ENCODE results near the gene NUP98. TPM values are rescaled to one million over a fixed set of nuclear protein-coding genes. Genes with fewer than 3 reads are reported as not detected.

Gene NUP98
- total RNA-seq, 1 experiment from 2014 or later, result 97.9 TPM

GRCh38 chr11:3736816-3737215, 60.5 kb downstream of the NUP98 start:
- DNase-seq (ENCODE audit: low read depth), result no peak

DNA sequence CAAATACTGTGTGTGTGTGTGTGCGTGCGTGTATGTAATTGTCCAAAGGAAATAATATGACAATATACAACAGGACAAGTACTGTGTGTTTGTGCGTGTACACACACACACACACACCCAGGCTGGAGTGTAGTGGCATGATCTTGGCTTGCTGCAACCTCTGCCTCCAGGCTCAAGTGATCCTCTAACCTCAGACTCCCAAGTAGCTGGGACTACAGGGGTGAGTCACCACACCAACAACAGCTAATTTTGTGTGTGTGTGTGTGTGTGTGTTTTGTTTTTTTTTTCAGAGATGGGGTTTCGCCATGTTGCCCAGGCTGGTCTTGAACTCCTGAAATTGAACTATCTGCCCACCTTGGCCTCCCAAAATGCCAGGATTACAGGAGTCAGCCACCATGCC, 61.5 kb downstream of the NUP98 start:
- peak; percentile 55 for DNase-seq (ENCODE audit: low read depth)

DNA sequence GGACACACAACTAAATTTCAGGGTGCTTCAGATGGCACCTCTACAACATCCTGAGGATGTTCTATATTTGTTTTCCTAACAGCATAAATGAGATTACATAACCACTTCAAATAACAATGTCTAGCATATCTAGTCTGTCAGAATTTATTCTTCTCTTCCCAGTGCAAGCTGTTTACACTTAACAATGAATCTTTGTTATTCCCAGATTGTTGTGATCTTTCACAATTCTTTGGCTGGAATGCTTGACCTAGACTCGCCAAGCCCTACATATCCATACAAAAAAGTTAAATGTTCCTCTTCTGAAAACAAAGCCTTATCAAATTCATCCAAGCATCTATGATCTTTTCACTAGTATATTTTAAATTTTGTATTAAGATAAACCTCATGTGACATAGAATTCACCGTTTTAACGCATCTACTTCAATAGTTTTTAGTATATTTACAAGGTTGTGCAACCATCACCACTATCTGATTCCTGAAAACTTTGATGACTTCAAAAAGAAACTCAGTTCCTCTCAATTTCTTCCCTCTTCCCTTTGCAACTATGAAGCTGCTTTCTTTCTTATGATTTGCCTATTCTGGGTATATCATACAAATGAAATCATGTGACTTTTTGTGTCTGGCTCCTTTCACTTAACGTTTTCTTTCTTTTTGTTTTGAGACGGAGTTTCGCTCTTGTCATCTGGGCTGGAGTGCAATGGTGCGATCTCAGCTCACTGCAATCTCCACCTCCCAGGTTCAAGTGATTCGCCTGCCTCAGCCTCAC, 64.5 kb downstream of the NUP98 start:
- no peak for DNase-seq (ENCODE audit: low read depth)

GRCh38 chr11:3723014-3723708, 74.2 kb downstream of the NUP98 start:
- peak; percentile 94 for DNase-seq (ENCODE audit: low read depth)

GRCh38 chr11:3722100-3722499, 75.3 kb downstream of the NUP98 start:
- no peak for DNase-seq (ENCODE audit: low read depth)

- no peak for DNase-seq (ENCODE audit: low read depth)
Measured at GRCh38 chr11:3720997-3721396, 76.4 kb downstream of the NUP98 start.

DNA sequence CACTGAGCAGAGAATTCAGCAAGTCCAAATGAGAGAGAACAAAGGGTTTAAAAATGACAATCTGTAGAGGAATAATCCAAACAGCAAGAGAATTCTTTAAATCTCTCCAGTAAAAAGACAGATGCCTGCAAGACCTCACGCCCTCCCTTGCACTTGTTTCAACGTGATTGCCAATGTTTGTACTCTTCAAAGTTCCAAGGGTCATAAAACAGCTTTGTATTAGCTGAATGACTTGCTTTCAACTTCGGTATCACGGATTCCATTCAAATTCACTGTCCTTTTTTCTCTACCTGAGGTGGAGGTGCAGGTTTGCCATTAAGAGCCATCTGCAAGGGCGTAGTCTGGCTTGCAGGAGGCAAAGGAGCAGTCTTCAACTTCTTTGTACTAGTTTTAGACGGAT, 85.1 kb downstream of the NUP98 start:
- DNase-seq (ENCODE audit: low read depth), result no peak

- no peak for DNase-seq (ENCODE audit: low read depth)
Measured at GRCh38 chr11:3710485-3711259, 86.7 kb downstream of the NUP98 start.

DNA sequence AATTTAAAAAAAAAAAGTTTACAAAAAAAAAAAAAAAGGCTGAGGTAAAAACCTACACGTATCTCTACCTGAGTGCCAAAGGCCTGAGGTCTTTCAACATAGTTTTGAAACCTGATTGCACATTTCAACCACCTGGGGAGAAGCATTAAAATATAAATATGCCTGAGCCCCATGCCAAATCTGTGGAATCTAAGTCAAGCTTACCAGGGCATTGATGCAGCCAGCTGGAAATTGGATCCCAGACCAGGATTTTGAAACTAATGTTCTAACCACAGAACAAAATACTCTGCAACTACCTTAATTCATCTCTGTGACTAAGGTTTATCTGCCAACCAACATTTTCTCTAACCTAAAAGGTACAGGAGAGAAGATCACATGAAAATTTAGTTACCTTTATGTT, 87.4 kb downstream of the NUP98 start:
- DNase-seq (ENCODE audit: low read depth), result no peak

DNA sequence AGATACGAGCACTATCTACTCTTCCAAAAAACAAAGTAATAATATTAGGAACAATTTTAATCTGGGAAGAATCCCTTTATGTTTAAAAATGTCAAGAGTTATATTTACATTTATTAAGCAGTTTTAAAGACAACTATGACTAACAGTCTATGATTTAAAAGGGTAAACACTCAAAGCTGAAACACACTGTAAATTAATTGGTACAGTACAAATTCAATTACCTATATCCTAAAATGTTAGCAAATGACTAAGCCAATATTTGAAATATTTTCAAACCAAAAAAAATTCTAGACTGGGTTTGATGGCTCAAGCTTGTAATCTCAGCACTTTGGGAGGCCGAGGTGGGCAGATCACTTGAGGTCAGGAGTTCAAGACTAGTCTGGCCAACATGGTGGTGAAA, 90.2 kb downstream of the NUP98 start:
- no peak for DNase-seq (ENCODE audit: low read depth)

- no peak for DNase-seq (ENCODE audit: low read depth)
Measured at GRCh38 chr11:3703383-3703782, 94.0 kb downstream of the NUP98 start.

- no peak for DNase-seq (ENCODE audit: low read depth)
Measured at GRCh38 chr11:3700910-3701309, 96.4 kb downstream of the NUP98 start.

DNA sequence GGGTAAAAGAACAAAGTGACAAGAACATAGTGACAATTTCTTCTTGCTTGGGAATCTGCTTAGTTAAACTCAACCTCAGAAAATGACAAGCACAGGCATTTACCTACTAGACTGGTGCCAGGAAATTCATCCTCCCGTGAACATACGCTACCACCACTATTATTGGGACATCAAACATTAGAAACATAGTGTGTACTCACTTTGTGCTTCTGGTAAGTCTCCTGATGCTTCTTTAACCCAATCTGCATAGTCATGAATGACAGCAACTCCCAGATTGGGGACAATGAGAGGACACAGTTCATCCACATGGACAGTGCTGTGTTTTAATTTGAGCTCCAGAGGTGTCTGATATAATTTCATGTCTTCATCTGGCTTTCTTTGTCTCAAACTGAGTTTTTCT, 96.9 kb downstream of the NUP98 start:
- DNase-seq (ENCODE audit: low read depth), result no peak

- DNase-seq (ENCODE audit: low read depth), result no peak
Measured at GRCh38 chr11:3686751-3687150, 110.6 kb downstream of the NUP98 start.

- DNase-seq (ENCODE audit: low read depth), result no peak
Measured at GRCh38 chr11:3685923-3686322, 111.4 kb downstream of the NUP98 start.

DNA sequence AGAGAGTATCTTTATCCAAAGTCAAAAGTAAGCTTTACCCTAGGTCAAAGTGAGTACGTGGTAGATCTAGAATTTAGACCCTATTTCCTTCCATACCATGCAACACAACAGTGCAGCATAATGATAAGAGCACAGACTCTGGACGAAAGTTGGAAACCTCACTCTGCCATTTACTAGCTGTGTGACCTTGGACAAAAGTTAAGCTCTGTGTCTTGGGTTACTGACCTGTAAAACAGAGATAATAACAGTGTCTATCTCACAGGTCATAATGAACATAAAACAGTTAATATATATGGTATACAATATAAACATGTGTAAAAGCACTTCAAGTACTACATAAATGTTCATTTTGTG, 112.6 kb downstream of the NUP98 start:
- DNase-seq (ENCODE audit: low read depth), result no peak

DNA sequence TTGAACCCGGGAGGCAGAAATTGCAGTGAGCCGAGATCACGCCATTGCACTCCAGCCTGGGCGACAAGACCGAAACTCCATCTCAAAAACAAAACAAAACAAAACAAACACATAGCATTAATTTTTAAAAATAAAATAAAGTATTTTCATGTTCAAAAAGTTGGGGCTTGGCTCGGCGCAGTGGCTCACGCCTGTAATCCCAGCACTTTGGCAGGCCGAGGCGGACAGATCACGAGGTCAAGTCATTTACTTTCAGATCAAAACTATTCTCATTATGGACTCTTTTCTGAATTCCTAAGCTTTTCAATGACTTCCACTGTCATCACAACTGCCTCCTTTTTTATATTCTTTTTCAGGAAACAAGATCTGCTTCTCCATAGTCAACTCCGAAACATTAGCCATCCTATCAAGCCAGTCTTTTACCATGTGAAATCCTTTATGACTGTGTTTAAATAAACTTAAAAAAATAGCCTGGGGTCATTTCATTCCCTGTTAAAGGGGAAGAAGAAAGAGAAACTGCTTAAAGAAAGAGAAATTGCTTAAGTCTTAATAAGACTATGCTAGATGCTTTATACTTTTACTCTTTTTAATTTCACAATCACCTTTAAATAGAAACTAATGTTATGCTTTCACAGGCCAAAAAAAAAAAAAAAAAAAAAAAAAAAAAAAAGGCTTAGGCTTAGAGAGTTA, 113.1 kb downstream of the NUP98 start:
- DNase-seq (ENCODE audit: low read depth), result no peak

GRCh38 chr11:3683039-3683438, 114.3 kb downstream of the NUP98 start:
- no peak for DNase-seq (ENCODE audit: low read depth)

DNA sequence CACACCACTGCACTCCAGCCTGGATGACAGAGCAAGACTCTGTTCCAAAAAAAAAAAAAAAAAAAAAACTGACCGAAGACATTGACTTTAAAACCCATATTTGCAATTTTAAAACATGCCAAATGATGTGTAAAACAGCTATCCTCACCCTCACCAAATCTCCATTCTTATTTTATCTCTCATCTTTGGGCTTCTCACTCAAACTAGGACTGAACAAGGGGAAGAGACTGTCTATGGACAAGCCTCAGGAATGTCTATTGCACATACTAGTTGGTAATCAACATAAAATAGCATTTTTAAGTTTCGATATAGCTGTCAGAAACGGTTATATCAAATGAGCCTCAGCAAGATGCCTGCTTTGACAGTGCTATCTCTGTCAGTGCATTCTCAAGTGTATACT, 118.3 kb downstream of the NUP98 start:
- no peak for DNase-seq (ENCODE audit: low read depth)

DNA sequence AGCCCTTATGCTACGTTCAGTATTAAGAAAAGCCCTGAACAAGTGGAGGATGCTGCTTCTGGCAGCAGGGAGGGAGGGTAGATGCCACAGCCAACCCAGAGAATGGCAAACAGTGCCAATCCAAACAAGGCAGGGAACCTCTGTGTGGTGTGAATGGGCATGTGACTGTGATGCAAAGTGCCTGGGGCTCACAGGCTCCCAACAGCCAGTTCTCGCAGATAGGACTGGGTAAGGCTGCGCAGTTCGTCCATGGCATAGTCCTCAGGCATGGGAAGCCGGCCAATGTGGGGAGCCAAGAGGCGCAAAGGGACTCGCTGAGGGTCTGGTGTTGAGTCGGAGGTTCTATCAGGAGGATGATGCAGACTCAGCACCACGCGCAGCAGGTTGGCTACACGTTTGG, 121.4 kb downstream of the NUP98 start:
- DNase-seq (ENCODE audit: low read depth), result no peak

- DNase-seq (ENCODE audit: low read depth), result peak; percentile 53
Measured at GRCh38 chr11:3674189-3674588, 123.2 kb downstream of the NUP98 start.
